ENCODE results near the gene HNF1A. TPM values are rescaled to one million over a fixed set of nuclear protein-coding genes. Genes with fewer than 3 reads are reported as not detected.

Gene HNF1A
- not detected in 2 replicates for total RNA-seq (2014; rRNA removed; shearing (Covaris generic); ENCODE audit: low replicate concordance)

GRCh38 chr12:120978296-120979219, at the start of gene HNF1A:
Gene HNF1A, plus strand, starts transcription at chr12:120978543. Its CDS starts 226 bp downstream, at chr12:120978769.
- Histone ChIP-seq H3K36me3 (ENCODE audit: insufficient read depth, low read length) (no peaks in the 10 kb centered on the region), H3K27ac (ENCODE audit: low read length) (no peak within 1 kb of the TSS), H3K4me1 (ENCODE audit: low read length) (no peaks in the 10 kb centered on the region), H3K4me2 (ENCODE audit: low read depth, low read length, poor library complexity, severe bottlenecking) (no peak within 1 kb of the TSS), H3K9me2 (replicated peaks; ENCODE audit: insufficient read depth, low read length) (no peaks in the 10 kb centered on the region), H2AFZ (ENCODE audit: low read length) (no peak within 1 kb of the TSS), H3K27me3 (ENCODE audit: low read length) (no peaks in the 10 kb centered on the region), H3K4me3 (ENCODE audit: low read length) (no peak within 1 kb of the TSS), H3K9ac (ENCODE audit: low read length) (no peak within 1 kb of the TSS), H3K9me3 (ENCODE audit: low read length) (no peaks in the 10 kb centered on the region), H3K79me2 (ENCODE audit: low read length) (no peaks in the 10 kb centered on the region), H4K20me1 (ENCODE audit: insufficient read depth, low read depth, low read length) (no peaks in the 10 kb centered on the region)
- no peak for DNase-seq

GRCh38 chr12:120928864-120929652, 49.3 kb upstream of the HNF1A start:
- no peaks in the 10 kb centered on the region for H3K9me2 ChIP-seq (replicated peaks; ENCODE audit: insufficient read depth, low read length)
- H3K9me3 ChIP-seq (ENCODE audit: low read length) = no peaks in the 10 kb centered on the region
- DNase-seq = no peak
- no peaks in the 10 kb centered on the region for H3K4me1 ChIP-seq (ENCODE audit: low read length)
- H4K20me1 ChIP-seq (ENCODE audit: insufficient read depth, low read depth, low read length) = no peaks in the 10 kb centered on the region
- no peak overlapping the region for H3K4me2 ChIP-seq (ENCODE audit: low read depth, low read length, poor library complexity, severe bottlenecking)
- no peaks in the 10 kb centered on the region for H3K79me2 ChIP-seq (ENCODE audit: low read length)
- no peak overlapping the region for H3K4me3 ChIP-seq (ENCODE audit: low read length)
- H3K27ac ChIP-seq (ENCODE audit: low read length) = no peak overlapping the region
- no peaks in the 10 kb centered on the region for H3K27me3 ChIP-seq (ENCODE audit: low read length)
- no peak overlapping the region for H2AFZ ChIP-seq (ENCODE audit: low read length)
- no peak overlapping the region for H3K9ac ChIP-seq (ENCODE audit: low read length)
- no peaks in the 10 kb centered on the region for H3K36me3 ChIP-seq (ENCODE audit: insufficient read depth, low read length)

GRCh38 chr12:120930032-120930431, 48.3 kb upstream of the HNF1A start:
- Histone ChIP-seq H3K9me2 (replicated peaks; ENCODE audit: insufficient read depth, low read length) (no peaks in the 10 kb centered on the region), H4K20me1 (ENCODE audit: insufficient read depth, low read depth, low read length) (no peaks in the 10 kb centered on the region), H2AFZ (ENCODE audit: low read length) (no peak overlapping the region), H3K4me2 (ENCODE audit: low read depth, low read length, poor library complexity, severe bottlenecking) (no peak overlapping the region), H3K36me3 (ENCODE audit: insufficient read depth, low read length) (no peaks in the 10 kb centered on the region), H3K4me1 (ENCODE audit: low read length) (no peaks in the 10 kb centered on the region), H3K9me3 (ENCODE audit: low read length) (no peaks in the 10 kb centered on the region), H3K27me3 (ENCODE audit: low read length) (no peaks in the 10 kb centered on the region), H3K9ac (ENCODE audit: low read length) (no peak overlapping the region), H3K4me3 (ENCODE audit: low read length) (no peak overlapping the region), H3K27ac (ENCODE audit: low read length) (no peak overlapping the region), H3K79me2 (ENCODE audit: low read length) (no peaks in the 10 kb centered on the region)
- no peak for DNase-seq

- H2AFZ ChIP-seq (ENCODE audit: low read length) = no peak overlapping the region
- H3K4me3 ChIP-seq (ENCODE audit: low read length) = no peak overlapping the region
- no peaks in the 10 kb centered on the region for H3K9me2 ChIP-seq (replicated peaks; ENCODE audit: insufficient read depth, low read length)
- no peak overlapping the region for H3K4me2 ChIP-seq (ENCODE audit: low read depth, low read length, poor library complexity, severe bottlenecking)
- no peaks in the 10 kb centered on the region for H3K36me3 ChIP-seq (ENCODE audit: insufficient read depth, low read length)
- no peaks in the 10 kb centered on the region for H4K20me1 ChIP-seq (ENCODE audit: insufficient read depth, low read depth, low read length)
- H3K4me1 ChIP-seq (ENCODE audit: low read length) = no peaks in the 10 kb centered on the region
- no peaks in the 10 kb centered on the region for H3K79me2 ChIP-seq (ENCODE audit: low read length)
- no peaks in the 10 kb centered on the region for H3K9me3 ChIP-seq (ENCODE audit: low read length)
- no peak overlapping the region for H3K27ac ChIP-seq (ENCODE audit: low read length)
- no peak for DNase-seq
- H3K27me3 ChIP-seq (ENCODE audit: low read length) = no peaks in the 10 kb centered on the region
- H3K9ac ChIP-seq (ENCODE audit: low read length) = no peak overlapping the region
Measured at GRCh38 chr12:120932058-120932457, 46.3 kb upstream of the HNF1A start.

- Histone ChIP-seq H3K36me3 (ENCODE audit: insufficient read depth, low read length) (no peaks in the 10 kb centered on the region), H3K9ac (ENCODE audit: low read length) (no peak overlapping the region), H3K27me3 (ENCODE audit: low read length) (no peaks in the 10 kb centered on the region), H3K4me1 (ENCODE audit: low read length) (no peaks in the 10 kb centered on the region), H3K9me3 (ENCODE audit: low read length) (no peaks in the 10 kb centered on the region), H3K4me2 (ENCODE audit: low read depth, low read length, poor library complexity, severe bottlenecking) (no peak overlapping the region), H3K79me2 (ENCODE audit: low read length) (no peaks in the 10 kb centered on the region), H3K9me2 (replicated peaks; ENCODE audit: insufficient read depth, low read length) (no peaks in the 10 kb centered on the region), H3K4me3 (ENCODE audit: low read length) (no peak overlapping the region), H2AFZ (ENCODE audit: low read length) (no peak overlapping the region), H3K27ac (ENCODE audit: low read length) (no peak overlapping the region), H4K20me1 (ENCODE audit: insufficient read depth, low read depth, low read length) (no peaks in the 10 kb centered on the region)
- DNase-seq = no peak
Measured at GRCh38 chr12:120932956-120933526, 45.3 kb upstream of the HNF1A start.

GRCh38 chr12:120933786-120934185, 44.6 kb upstream of the HNF1A start:
- Histone ChIP-seq H3K79me2 (ENCODE audit: low read length) (no peaks in the 10 kb centered on the region), H3K4me2 (ENCODE audit: low read depth, low read length, poor library complexity, severe bottlenecking) (no peak overlapping the region), H3K9me2 (replicated peaks; ENCODE audit: insufficient read depth, low read length) (no peaks in the 10 kb centered on the region), H4K20me1 (ENCODE audit: insufficient read depth, low read depth, low read length) (no peaks in the 10 kb centered on the region), H3K4me3 (ENCODE audit: low read length) (no peak overlapping the region), H3K27ac (ENCODE audit: low read length) (no peak overlapping the region), H3K9me3 (ENCODE audit: low read length) (no peaks in the 10 kb centered on the region), H3K27me3 (ENCODE audit: low read length) (no peaks in the 10 kb centered on the region), H3K9ac (ENCODE audit: low read length) (no peak overlapping the region), H2AFZ (ENCODE audit: low read length) (no peak overlapping the region), H3K36me3 (ENCODE audit: insufficient read depth, low read length) (no peaks in the 10 kb centered on the region), H3K4me1 (ENCODE audit: low read length) (no peaks in the 10 kb centered on the region)
- DNase-seq = no peak

- Histone ChIP-seq H4K20me1 (ENCODE audit: insufficient read depth, low read depth, low read length) (no peaks in the 10 kb centered on the region), H3K4me3 (ENCODE audit: low read length) (no peak overlapping the region), H3K4me1 (ENCODE audit: low read length) (no peaks in the 10 kb centered on the region), H3K27ac (ENCODE audit: low read length) (no peak overlapping the region), H3K36me3 (ENCODE audit: insufficient read depth, low read length) (no peaks in the 10 kb centered on the region), H3K9me3 (ENCODE audit: low read length) (no peaks in the 10 kb centered on the region), H2AFZ (ENCODE audit: low read length) (no peak overlapping the region), H3K9ac (ENCODE audit: low read length) (no peak overlapping the region), H3K4me2 (ENCODE audit: low read depth, low read length, poor library complexity, severe bottlenecking) (no peak overlapping the region), H3K9me2 (replicated peaks; ENCODE audit: insufficient read depth, low read length) (no peaks in the 10 kb centered on the region), H3K79me2 (ENCODE audit: low read length) (no peaks in the 10 kb centered on the region), H3K27me3 (ENCODE audit: low read length) (no peaks in the 10 kb centered on the region)
- DNase-seq = no peak
Measured at GRCh38 chr12:120936197-120936596, 42.1 kb upstream of the HNF1A start.

- no peak overlapping the region for H3K27ac ChIP-seq (ENCODE audit: low read length)
- H3K4me1 ChIP-seq (ENCODE audit: low read length) = no peaks in the 10 kb centered on the region
- no peak for DNase-seq
- H3K79me2 ChIP-seq (ENCODE audit: low read length) = no peaks in the 10 kb centered on the region
- no peaks in the 10 kb centered on the region for H3K9me2 ChIP-seq (replicated peaks; ENCODE audit: insufficient read depth, low read length)
- H3K36me3 ChIP-seq (ENCODE audit: insufficient read depth, low read length) = no peaks in the 10 kb centered on the region
- H3K4me2 ChIP-seq (ENCODE audit: low read depth, low read length, poor library complexity, severe bottlenecking) = no peak overlapping the region
- no peaks in the 10 kb centered on the region for H4K20me1 ChIP-seq (ENCODE audit: insufficient read depth, low read depth, low read length)
- H3K9ac ChIP-seq (ENCODE audit: low read length) = no peak overlapping the region
- no peaks in the 10 kb centered on the region for H3K27me3 ChIP-seq (ENCODE audit: low read length)
- H2AFZ ChIP-seq (ENCODE audit: low read length) = no peak overlapping the region
- H3K9me3 ChIP-seq (ENCODE audit: low read length) = no peaks in the 10 kb centered on the region
- H3K4me3 ChIP-seq (ENCODE audit: low read length) = no peak overlapping the region
Measured at GRCh38 chr12:120938496-120938895, 39.8 kb upstream of the HNF1A start.

Data from Karpas-422 (cell line).